SK-N-MC (cell line): ENCODE data around the gene STOM.
"Not testable (repeated sequence)": the region's sequence is repeated elsewhere in the genome, so short reads cannot be mapped to it uniquely, and the experiment has no call there.

Experiments
- EZH2 ChIP-seq: fragments of 200-600 bp; sonication (generic); IDR thresholded peaks from one replicate; pipeline ENCODE4 v1.6.1; 2017; ENCODE audit warnings: antibody characterized with exemption
- POLR2AphosphoS5 ChIP-seq: IDR thresholded peaks from 2 replicates; pipeline ENCODE4 v1.6.1; 2012; ENCODE audit warnings: mild to moderate bottlenecking, low read depth, low read length, borderline replicate concordance

DNA sequence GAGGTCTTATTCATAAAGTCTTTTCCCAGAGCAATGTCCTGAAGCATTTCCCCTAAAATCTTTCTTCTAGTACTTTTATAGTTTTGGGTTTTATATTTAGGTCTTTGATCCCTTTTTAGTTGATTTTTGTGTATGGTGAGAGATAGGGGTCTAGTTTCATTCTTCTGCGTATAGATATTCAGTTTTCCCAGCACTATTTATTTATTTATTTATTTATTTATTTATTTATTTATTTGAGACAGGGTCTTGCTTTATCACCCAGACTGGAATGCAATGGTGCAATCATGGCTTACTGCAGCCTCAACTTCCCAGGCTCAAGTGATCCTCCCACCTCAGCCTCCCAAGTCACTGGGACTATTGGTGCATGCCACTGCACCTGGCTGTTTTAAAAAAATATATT lies 27.2 kb upstream of the STOM start:
- TF ChIP-seq EZH2, POLR2AphosphoS5: not testable (repeated sequence)
